Activated T-helper 17 cell treated with anti-CD3 and anti-CD28 coated beads, Interleukin-2, amount 50 U/mL, for 72 hours (primary cell): ENCODE results near the gene SORCS3. TPM values are rescaled to one million over a fixed set of nuclear protein-coding genes. Genes with fewer than 3 reads are reported as not detected.

Experiments used
- ATAC-seq: fragments of 150-1000 bp; cut with Tn5 transposase; replicated peaks from 2 replicates; pipeline ENCODE4 v1.10.0; 2021; ENCODE audit warnings: mild to moderate bottlenecking, moderate library complexity
- H3K27ac Mint-ChIP-seq: one replicate; pipeline ENCODE4 v1.8.0; 2022; ENCODE audit warnings: mixed read lengths
- H3K27me3 Mint-ChIP-seq: one replicate; pipeline ENCODE4 v1.8.0; 2022; ENCODE audit warnings: mixed read lengths
- H3K36me3 Mint-ChIP-seq: one replicate; pipeline ENCODE4 v1.8.0; 2022; ENCODE audit warnings: low read depth, mild to moderate bottlenecking, mixed read lengths
- H3K4me1 Mint-ChIP-seq: one replicate; pipeline ENCODE4 v1.8.0; 2022; ENCODE audit warnings: mixed read lengths
- H3K4me3 Mint-ChIP-seq: one replicate; pipeline ENCODE4 v1.8.0; 2022; ENCODE audit warnings: mild to moderate bottlenecking, mixed read lengths
- H3K9me3 Mint-ChIP-seq: one replicate; pipeline ENCODE4 v1.8.0; 2022; ENCODE audit warnings: mixed read lengths
- total RNA-seq, 2 donors: library from RNA; stranded (reverse); gene quantifications; one replicate each; pipeline ENCODE4 v1.2.3, GENCODE V29; 2022

The SORCS3 gene
- total RNA-seq, 2 donors from 2014 or later: not detected

- H3K4me1 Mint-ChIP-seq: no peaks in the 10 kb centered on the region
- H3K4me3 Mint-ChIP-seq: no peak overlapping the region
- H3K9me3 Mint-ChIP-seq: peaks cover 7% of the 10 kb centered on the region
- ATAC-seq: no peak
- peaks cover 6% of the 10 kb centered on the region for H3K27me3 Mint-ChIP-seq
- no peaks in the 10 kb centered on the region for H3K36me3 Mint-ChIP-seq
- H3K27ac Mint-ChIP-seq: no peak overlapping the region
These were observed 547.8 kb downstream of the SORCS3 start for GRCh38 chr10:105188737-105189462.

- peaks cover 7% of the 10 kb centered on the region for H3K9me3 Mint-ChIP-seq
- H3K27ac Mint-ChIP-seq: no peak overlapping the region
- H3K36me3 Mint-ChIP-seq: no peaks in the 10 kb centered on the region
- ATAC-seq: no peak
- no peaks in the 10 kb centered on the region for H3K4me1 Mint-ChIP-seq
- no peak overlapping the region for H3K4me3 Mint-ChIP-seq
- H3K27me3 Mint-ChIP-seq: peaks cover 6% of the 10 kb centered on the region
These were observed 548.3 kb downstream of the SORCS3 start for GRCh38 chr10:105189463-105189800.

GRCh38 chr10:105192146-105192545, 551.1 kb downstream of the SORCS3 start:
- Mint-ChIP-seq H3K4me3 (no peak overlapping the region), H3K4me1 (no peaks in the 10 kb centered on the region), H3K27ac (no peak overlapping the region), H3K9me3 (peaks cover 9% of the 10 kb centered on the region), H3K36me3 (no peaks in the 10 kb centered on the region), H3K27me3 (peaks cover 2% of the 10 kb centered on the region)
- ATAC-seq: no peak

GRCh38 chr10:105192861-105193260, 551.8 kb downstream of the SORCS3 start:
- no peak overlapping the region for H3K4me3 Mint-ChIP-seq
- no peak for ATAC-seq
- H3K9me3 Mint-ChIP-seq: peaks cover 7% of the 10 kb centered on the region
- H3K27ac Mint-ChIP-seq: no peak overlapping the region
- H3K4me1 Mint-ChIP-seq: no peaks in the 10 kb centered on the region
- H3K36me3 Mint-ChIP-seq: no peaks in the 10 kb centered on the region
- no peaks in the 10 kb centered on the region for H3K27me3 Mint-ChIP-seq

- Mint-ChIP-seq H3K27me3 (no peaks in the 10 kb centered on the region), H3K36me3 (no peaks in the 10 kb centered on the region), H3K4me1 (no peaks in the 10 kb centered on the region), H3K4me3 (no peak overlapping the region), H3K9me3 (peaks cover 13% of the 10 kb centered on the region), H3K27ac (no peak overlapping the region)
- no peak for ATAC-seq
These were observed 554.7 kb downstream of the SORCS3 start for GRCh38 chr10:105195831-105196230.

GRCh38 chr10:105197598-105198364, 556.7 kb downstream of the SORCS3 start:
- no peaks in the 10 kb centered on the region for H3K36me3 Mint-ChIP-seq
- H3K4me3 Mint-ChIP-seq: no peak overlapping the region
- no peaks in the 10 kb centered on the region for H3K4me1 Mint-ChIP-seq

GRCh38 chr10:105206616-105207015, 565.5 kb downstream of the SORCS3 start:
- no peak overlapping the region for H3K27ac Mint-ChIP-seq
- H3K27me3 Mint-ChIP-seq: no peaks in the 10 kb centered on the region
- H3K4me3 Mint-ChIP-seq: no peak overlapping the region
- H3K9me3 Mint-ChIP-seq: peaks cover 3% of the 10 kb centered on the region
- H3K4me1 Mint-ChIP-seq: no peaks in the 10 kb centered on the region
- no peak for ATAC-seq
- no peaks in the 10 kb centered on the region for H3K36me3 Mint-ChIP-seq

More at GRCh38 chr10:105197598-105198364, 556.7 kb downstream of the SORCS3 start:
- H3K9me3 Mint-ChIP-seq: peaks cover 13% of the 10 kb centered on the region
- no peak overlapping the region for H3K27ac Mint-ChIP-seq
- H3K27me3 Mint-ChIP-seq: no peaks in the 10 kb centered on the region
- ATAC-seq: no peak

GRCh38 chr10:105207476-105207995, 566.4 kb downstream of the SORCS3 start:
- Mint-ChIP-seq H3K27ac (no peak overlapping the region), H3K9me3 (peaks cover 3% of the 10 kb centered on the region), H3K4me1 (no peaks in the 10 kb centered on the region), H3K36me3 (no peaks in the 10 kb centered on the region), H3K4me3 (no peak overlapping the region), H3K27me3 (no peaks in the 10 kb centered on the region)
- ATAC-seq: no peak

- H3K27me3 Mint-ChIP-seq: no peaks in the 10 kb centered on the region
- no peak overlapping the region for H3K27ac Mint-ChIP-seq
- H3K4me3 Mint-ChIP-seq: no peak overlapping the region
- H3K9me3 Mint-ChIP-seq: peaks cover 6% of the 10 kb centered on the region
- no peaks in the 10 kb centered on the region for H3K4me1 Mint-ChIP-seq
- no peak for ATAC-seq
- H3K36me3 Mint-ChIP-seq: no peaks in the 10 kb centered on the region
These were observed 569.5 kb downstream of the SORCS3 start for GRCh38 chr10:105210546-105210945.

GRCh38 chr10:105237685-105238084, 596.6 kb downstream of the SORCS3 start:
- no peak for ATAC-seq
- Mint-ChIP-seq H3K27me3 (no peaks in the 10 kb centered on the region), H3K36me3 (no peaks in the 10 kb centered on the region), H3K4me1 (no peaks in the 10 kb centered on the region), H3K27ac (no peak overlapping the region), H3K4me3 (no peak overlapping the region), H3K9me3 (peaks cover 10% of the 10 kb centered on the region)

- no peaks in the 10 kb centered on the region for H3K36me3 Mint-ChIP-seq
- no peak overlapping the region for H3K27ac Mint-ChIP-seq
- H3K27me3 Mint-ChIP-seq: no peaks in the 10 kb centered on the region
- H3K9me3 Mint-ChIP-seq: peaks cover 5% of the 10 kb centered on the region
- no peak for ATAC-seq
- no peaks in the 10 kb centered on the region for H3K4me1 Mint-ChIP-seq
- H3K4me3 Mint-ChIP-seq: no peak overlapping the region
These were observed 598.5 kb downstream of the SORCS3 start for GRCh38 chr10:105239311-105240219.

GRCh38 chr10:105241254-105241653, 600.2 kb downstream of the SORCS3 start:
- Mint-ChIP-seq H3K4me3 (no peak overlapping the region), H3K4me1 (no peaks in the 10 kb centered on the region), H3K36me3 (no peaks in the 10 kb centered on the region), H3K27me3 (no peaks in the 10 kb centered on the region), H3K9me3 (no peaks in the 10 kb centered on the region), H3K27ac (no peak overlapping the region)
- ATAC-seq: no peak

GRCh38 chr10:105243381-105243780, 602.3 kb downstream of the SORCS3 start:
- Mint-ChIP-seq H3K27me3 (no peaks in the 10 kb centered on the region), H3K27ac (no peak overlapping the region), H3K9me3 (no peaks in the 10 kb centered on the region), H3K4me3 (no peak overlapping the region), H3K4me1 (no peaks in the 10 kb centered on the region), H3K36me3 (no peaks in the 10 kb centered on the region)
- no peak for ATAC-seq

GRCh38 chr10:105243825-105244224, 602.7 kb downstream of the SORCS3 start:
- H3K9me3 Mint-ChIP-seq: peaks cover under 1% of the 10 kb centered on the region
- no peaks in the 10 kb centered on the region for H3K27me3 Mint-ChIP-seq
- H3K4me1 Mint-ChIP-seq: no peaks in the 10 kb centered on the region
- no peak overlapping the region for H3K27ac Mint-ChIP-seq
- H3K4me3 Mint-ChIP-seq: no peak overlapping the region
- no peaks in the 10 kb centered on the region for H3K36me3 Mint-ChIP-seq
- no peak for ATAC-seq
